Stomach (tissue), 8 donors: Measurements from ENCODE around the gene LOC101059915.
"Not testable (repeated sequence)": the region's sequence is repeated elsewhere in the genome, so short reads cannot be mapped to it uniquely, and the experiment has no call there.

ENCODE experiments used
- DNase-seq, 2 donors: peaks; one replicate each; pipeline versions ENCODE4 v3.0.0 to v3.0.0-alpha.2; 2013 to 2019
- H3K27ac ChIP-seq, 5 donors: fragments of 200-600 bp in 4 of 5; sonication (generic) in 4 of 5; one replicate each; pipeline ENCODE4 v1.5.1; 2013 to 2019; ENCODE audit warnings: mild to moderate bottlenecking in 1 of 5, moderate library complexity in 1 of 5
- H3K27me3 ChIP-seq, 3 donors: fragments of 200-600 bp; sonication (generic); one replicate each; pipeline ENCODE4 v1.5.1; 2017 to 2019; ENCODE audit warnings: mixed run types in 1 of 3
- H3K36me3 ChIP-seq, 4 donors: fragments of 200-600 bp; sonication (generic); 1 replicate in 3 of 4; 2 replicates in 1 of 4; pipeline ENCODE4 v1.5.1; 2016 to 2019
- H3K4me1 ChIP-seq, 4 donors: fragments of 200-600 bp; sonication (generic); one replicate each; pipeline ENCODE4 v1.5.1; 2016 to 2019
- H3K4me3 ChIP-seq, 4 donors: fragments of 200-600 bp; sonication (generic) in 3 of 4; one replicate each; pipeline ENCODE4 v1.5.1; 2016 to 2019; ENCODE audit warnings: mild to moderate bottlenecking in 1 of 4
- H3K9me3 ChIP-seq, 4 donors: fragments of 200-600 bp; sonication (generic); one replicate each; pipeline ENCODE4 v1.5.1; 2016 to 2019
- CTCF ChIP-seq, 7 experiments: fragments of 450-650 bp in 4 of 7; fragments of 200-600 bp in 3 of 7; sonication (generic) in 3 of 7; IDR thresholded peaks; one replicate each; pipeline ENCODE4 v1.5.1; 2016 to 2019; ENCODE audit warnings: antibody characterized with exemption in 7 of 7, control low read depth in 2 of 7, mild to moderate bottlenecking in 1 of 7
- EP300 ChIP-seq: sonication (generic); formaldehyde crosslinking; IDR thresholded peaks from one replicate; pipeline ENCODE4 v1.6.1; 2017; ENCODE audit warnings: antibody characterized with exemption
- POLR2A ChIP-seq, 4 donors: fragments of 450-650 bp; IDR thresholded peaks; one replicate each; pipeline ENCODE4 v1.6.1; 2016; ENCODE audit warnings: antibody characterized with exemption in 4 of 4, control low read depth in 2 of 4, mild to moderate bottlenecking in 1 of 4, moderate library complexity in 1 of 4
- POLR2AphosphoS5 ChIP-seq, 3 donors: sonication (generic); formaldehyde crosslinking; IDR thresholded peaks; one replicate each; pipeline ENCODE4 v1.6.1; 2016; ENCODE audit warnings: antibody characterized with exemption in 3 of 3
- WGBS, 5 donors: extraction: QIAGEN DNeasy Blood & Tissue Kit in 3 of 5; methylation state at CpG; one replicate each; pipeline versions ENCODE4 v1.1.5 to v1.1.7; 2013 to 2018; 5-methylcytosine and 5-hydroxymethylcytosine counted together
- intact Hi-C: fragments of 100-400 bp; cut with DNase I; formaldehyde crosslinking; loops from one replicate; pipeline ENCODE4 v1.15.1; 2023; ENCODE audit warnings: low total_unique reads
- donor health status: healthy with polysubstance abuse.
- donor health status: Bipolar disorder and iron deficiency.
- donor health status: healthy.

LOC101059915 gene

GRCh38 chrX:71659959-71660358 lies 7.4 kb upstream of the LOC101059915 start:
- Histone ChIP-seq H3K27me3 (no peaks in the 10 kb centered on the region), H3K4me1 (no peaks in the 10 kb centered on the region), H3K27ac (no peak overlapping the region), H3K36me3 (no peaks in the 10 kb centered on the region), H3K4me3 (no peak overlapping the region), H3K9me3 (no peaks in the 10 kb centered on the region)
- TF ChIP-seq EP300 (no peak), POLR2AphosphoS5 (IDR thresholded peaks at IDR 0.05) (no peak), CTCF (IDR thresholded peaks at IDR 0.05) (no peak), POLR2A (IDR thresholded peaks at IDR 0.05) (no peak)
- no peak for DNase-seq
- WGBS, 5 donors, result 77 to 95% (median 89%) methylated on average over 6 of the region's 6 CpGs; no CpG with 5 or more reads in 1 of the 5 donors
- intact Hi-C loops, result no loop called here

GRCh38 chrX:71660562-71661416 lies 6.6 kb upstream of the LOC101059915 start:
- no peaks in the 10 kb centered on the region for H3K9me3 ChIP-seq
- intact Hi-C loops, result no loop called here
- no peaks in the 10 kb centered on the region for H3K4me1 ChIP-seq
- no peak for DNase-seq
- WGBS, 5 donors, result 78 to 87% (median 84%) methylated on average over 13 to 22 of the region's 22 CpGs
- H3K36me3 ChIP-seq, result no peaks in the 10 kb centered on the region
- TF ChIP-seq CTCF (IDR thresholded peaks at IDR 0.05) (no peak), POLR2A (IDR thresholded peaks at IDR 0.05) (no peak), POLR2AphosphoS5 (IDR thresholded peaks at IDR 0.05) (no peak)
- no peaks in the 10 kb centered on the region for H3K27me3 ChIP-seq
- H3K4me3 ChIP-seq, result no peak overlapping the region
- H3K27ac ChIP-seq, result no peak overlapping the region

GRCh38 chrX:71661919-71662318 lies 5.4 kb upstream of the LOC101059915 start:
- no peak for DNase-seq
- no peaks in the 10 kb centered on the region for H3K4me1 ChIP-seq
- H3K4me3 ChIP-seq, result no peak overlapping the region
- H3K36me3 ChIP-seq, result no peaks in the 10 kb centered on the region
- H3K27me3 ChIP-seq, result no peaks in the 10 kb centered on the region
- H3K27ac ChIP-seq, result no peak overlapping the region
- TF ChIP-seq POLR2AphosphoS5 (IDR thresholded peaks at IDR 0.05), result no peak
- TF ChIP-seq CTCF (IDR thresholded peaks at IDR 0.05), result no peak
- TF ChIP-seq EP300, result no peak
- no peak for TF ChIP-seq POLR2A (IDR thresholded peaks at IDR 0.05)
- H3K9me3 ChIP-seq, result no peaks in the 10 kb centered on the region
- WGBS, 5 donors, result 71 to 86% (median 80%) methylated on average over 10 to 12 of the region's 12 CpGs
- intact Hi-C loops, result no loop called here

GRCh38 chrX:71662654-71663053 lies 4.7 kb upstream of the LOC101059915 start:
- DNase-seq, H3K4me3 ChIP-seq, intact Hi-C loops, H3K4me1 ChIP-seq, H3K27ac ChIP-seq, H3K36me3 ChIP-seq, H3K27me3 ChIP-seq, H3K9me3 ChIP-seq: not testable (repeated sequence)
- WGBS, 5 donors, result 61 to 71% (median 68%) methylated on average over 4 to 11 of the region's 11 CpGs

GRCh38 chrX:71663238-71663637 lies 4.1 kb upstream of the LOC101059915 start:
- 40 to 57% (median 51%) methylated on average over 3 to 8 of the region's 8 CpGs for WGBS, 5 donors
- H3K9me3 ChIP-seq, H3K4me1 ChIP-seq, DNase-seq, H3K4me3 ChIP-seq, intact Hi-C loops, H3K36me3 ChIP-seq, H3K27me3 ChIP-seq, H3K27ac ChIP-seq: not testable (repeated sequence)

GRCh38 chrX:71664202-71664601 lies 3.1 kb upstream of the LOC101059915 start:
- intact Hi-C loops, H3K27me3 ChIP-seq, H3K36me3 ChIP-seq, H3K4me3 ChIP-seq, H3K4me1 ChIP-seq, H3K27ac ChIP-seq, H3K9me3 ChIP-seq, DNase-seq: not testable (repeated sequence)
- 49 to 57% (median 52%) methylated on average over 5 to 8 of the region's 8 CpGs for WGBS, 5 donors
